K562 (cell line): ENCODE results near the gene PTPRF. TPM values are rescaled to one million over a fixed set of nuclear protein-coding genes. Genes with fewer than 3 reads are reported as not detected.

ENCODE experiments used
- ATAC-seq: fragments of 200-7000 bp; cut with Tn5 transposase; 3 replicates; pipeline ENCODE4 v1.9.1; 2020; ENCODE audit warnings: moderate library complexity
- Bru-seq: library from RNA; stranded (reverse); fragments of 400-500 nt; gene quantifications from one replicate; lab custom pipeline; 2021; lab: Mats Ljungman, UMichigan
- BruChase-seq, 2 experiments: library from RNA; stranded (reverse); fragments of 400-500 nt; gene quantifications; one replicate each; lab custom pipeline; 2021; lab: Mats Ljungman, UMichigan
- BruUV-seq: library from RNA; stranded (reverse); fragments of 400-500 nt; replicated peaks from 2 replicates; lab custom pipeline; 2021; lab: Mats Ljungman, UMichigan
- CTCF ChIA-PET: fragments of 300-600 bp; formaldehyde crosslinking; extraction: SDS; loops from one replicate; lab custom pipeline; 2021; ENCODE audit warnings: low intra/inter-chr PET ratio; lab: Yijun Ruan, JAX
- POLR2A ChIA-PET: fragments of 300-600, 350-650 bp; sonication (Branson Sonifier 250); formaldehyde crosslinking; extraction: SDS; loops from one replicate; lab custom pipeline; 2021; ENCODE audit warnings: antibody characterized with exemption, inconsistent platforms; lab: Yijun Ruan, JAX
- DNase-seq, 4 experiments: peaks; one replicate each; pipeline versions ENCODE4 v3.0.0 to v3.0.0-alpha.2; 2011 to 2018; ENCODE audit warnings: low spot score in 3 of 4, mixed read lengths in 3 of 4; ENCODE audit errors: extremely low read depth in 1 of 4
- FAIRE-seq: peaks from 2 replicates; lab custom pipeline; 2011; peaks lifted over from hg19 to GRCh38; lab: Jason Lieb, UNC
- H2AFZ ChIP-seq: 2 replicates; pipeline ENCODE4 v1.6.0; 2011; ENCODE audit warnings: low read depth, low read length, control low read depth, inconsistent platforms
- H3K27ac ChIP-seq: fragments of 200-600 bp; 3 replicates; pipeline ENCODE4 v1.8.0; 2011; ENCODE audit warnings: low read depth, mild to moderate bottlenecking, control low read depth, inconsistent platforms, low read length, moderate library complexity, mixed read lengths; ENCODE audit errors: extremely low read depth
- H3K27me3 ChIP-seq, 2 experiments: fragments of 300-600 bp in 1 of 2; 2 replicates in 1 of 2; 3 replicates in 1 of 2; pipeline versions ENCODE4 v1.6.0 to v1.8.0; 2011; ENCODE audit warnings: inconsistent platforms in 2 of 2, low read length in 2 of 2, mild to moderate bottlenecking in 1 of 2, mixed read lengths in 1 of 2, moderate library complexity in 1 of 2; ENCODE audit not compliant: control insufficient read depth in 2 of 2, insufficient read depth in 2 of 2
- H3K36me3 ChIP-seq: fragments of 300-600 bp; 3 replicates; pipeline ENCODE4 v1.8.0; 2011; ENCODE audit warnings: mild to moderate bottlenecking, low read length, inconsistent platforms; ENCODE audit not compliant: control insufficient read depth, insufficient read depth
- H3K4me1 ChIP-seq, 2 experiments: fragments of 200-600 bp in 1 of 2; replicated peaks in 1 of 2; 2 replicates in 1 of 2; 3 replicates in 1 of 2; pipeline versions ENCODE4 v1.5.1 to v1.8.0; 2011; ENCODE audit warnings: inconsistent platforms in 2 of 2, low read length in 2 of 2, mild to moderate bottlenecking in 1 of 2, mixed read lengths in 1 of 2, moderate library complexity in 1 of 2; ENCODE audit not compliant: control insufficient read depth in 2 of 2, insufficient read depth in 2 of 2
- H3K4me2 ChIP-seq: 2 replicates; pipeline ENCODE4 v1.6.1; 2011; ENCODE audit warnings: low read length, control low read depth, inconsistent platforms, mixed read lengths; ENCODE audit not compliant: insufficient read depth
- H3K4me3 ChIP-seq: fragments of 200-600 bp; sonication (generic), shearing (Covaris generic); 2 replicates; pipeline ENCODE4 v1.5.1; 2016; ENCODE audit warnings: control low read depth, inconsistent platforms
- H3K79me2 ChIP-seq: fragments of 200-600 bp; 3 replicates; pipeline ENCODE4 v1.8.0; 2011; ENCODE audit warnings: low read length, inconsistent platforms; ENCODE audit not compliant: control insufficient read depth, insufficient read depth
- H3K9ac ChIP-seq, 2 experiments: 2 replicates each; pipeline versions ENCODE4 v1.6.0 to v1.6.1; 2011; ENCODE audit warnings: low read depth in 2 of 2, low read length in 2 of 2, control low read depth in 1 of 2, inconsistent platforms in 1 of 2, mild to moderate bottlenecking in 1 of 2, mixed read lengths in 1 of 2; ENCODE audit not compliant: insufficient read depth in 1 of 2
- H3K9me1 ChIP-seq: one replicate; pipeline ENCODE4 v1.6.0; 2011; ENCODE audit warnings: inconsistent platforms, mild to moderate bottlenecking, low read length, moderate library complexity; ENCODE audit not compliant: control insufficient read depth, insufficient read depth
- H3K9me3 ChIP-seq: replicated peaks from 2 replicates; pipeline ENCODE4 v1.5.1; 2011; ENCODE audit warnings: low read depth, low read length, inconsistent platforms; ENCODE audit not compliant: control insufficient read depth, insufficient read depth
- H4K20me1 ChIP-seq: replicated peaks from 2 replicates; pipeline ENCODE4 v1.6.1; 2011; ENCODE audit warnings: low read length, inconsistent platforms, mixed read lengths; ENCODE audit not compliant: control insufficient read depth, insufficient read depth
- ARID1B ChIP-seq: fragments of 450-650 bp; IDR thresholded peaks from 2 replicates; pipeline ENCODE4 v1.6.1; 2016; ENCODE audit warnings: antibody characterized with exemption, mild to moderate bottlenecking, inconsistent platforms
- CBX5 ChIP-seq: IDR thresholded peaks from 2 replicates; pipeline ENCODE4 v1.6.1; 2014; ENCODE audit warnings: low read depth, borderline replicate concordance
- CTCF ChIP-seq, 3 experiments: IDR thresholded peaks in 2 of 3; conservative IDR thresholded peaks in 1 of 3; 2 replicates each; pipeline ENCODE4 v1.5.1; 2011 to 2012; ENCODE audit warnings: low read length in 3 of 3, mild to moderate bottlenecking in 3 of 3, control low read depth in 2 of 3, improper control_type of control experiment in 1 of 3, inconsistent platforms in 1 of 3, low read depth in 1 of 3, mixed read lengths in 1 of 3, moderate library complexity in 1 of 3; ENCODE audit not compliant: insufficient read depth in 2 of 3
- FOSL1 ChIP-seq: fragments of 200-800 bp; sonication (Bioruptor generic); conservative IDR thresholded peaks from 2 replicates; pipeline ENCODE4 v1.6.1; 2016; ENCODE audit warnings: missing genetic modification characterization, missing compliant biosample characterization
- GTF3C2 ChIP-seq: IDR thresholded peaks from 3 replicates; pipeline ENCODE4 v1.6.1; 2011; ENCODE audit warnings: borderline replicate concordance, mild to moderate bottlenecking, moderate library complexity; ENCODE audit not compliant: insufficient read length; ENCODE audit errors: extremely low read depth
- HDAC3 ChIP-seq: fragments of 450-650 bp; IDR thresholded peaks from 2 replicates; pipeline ENCODE4 v1.6.1; 2018; ENCODE audit warnings: borderline replicate concordance, mild to moderate bottlenecking, moderate library complexity; ENCODE audit not compliant: partially characterized antibody
- RBM25 ChIP-seq: fragments of 200-400 bp; formaldehyde crosslinking; IDR thresholded peaks from 2 replicates; pipeline ENCODE4 v1.6.1; 2018; ENCODE audit warnings: low read length, low read depth, moderate library complexity; ENCODE audit not compliant: severe bottlenecking
- SP2 ChIP-seq: IDR thresholded peaks from 2 replicates; pipeline ENCODE4 v1.6.1; 2011; ENCODE audit warnings: mild to moderate bottlenecking, low read depth, low read length, moderate library complexity; ENCODE audit not compliant: poor library complexity, severe bottlenecking; ENCODE audit errors: extremely low read depth
- TBP ChIP-seq: optimal IDR thresholded peaks from 2 replicates; pipeline ENCODE3; 2011; ENCODE audit warnings: low read depth, low read length, improper control_type of control experiment
- ZEB2 ChIP-seq: fragments of 450-650 bp; IDR thresholded peaks from 2 replicates; pipeline ENCODE4 v1.6.1; 2016
- ZNF24 ChIP-seq: fragments of 450-650 bp; IDR thresholded peaks from 2 replicates; pipeline ENCODE4 v1.6.1; 2016
- ZNF785 ChIP-seq: fragments of 250-450 bp; sonication (Bioruptor Pico); IDR thresholded peaks from 2 replicates; pipeline ENCODE4 v1.4.0; 2020; ENCODE audit warnings: mild to moderate bottlenecking
- WGBS: fragments of 100-300 bp; shearing (Covaris generic); methylation state at CpG from one replicate; pipeline ENCODE4 v1.1.6; 2016; ENCODE audit warnings: low coverage, mixed read lengths; ENCODE audit not compliant: insufficient coverage; ENCODE audit errors: missing lambda C conversion rate; 5-methylcytosine and 5-hydroxymethylcytosine counted together
- in situ Hi-C: fragments of 300-500 bp; cut with MboI; formaldehyde crosslinking; loops from 4 replicates; pipeline ENCODE4 v1.15.0; 2018; ENCODE audit warnings: inconsistent platforms, mixed read lengths
- intact Hi-C: fragments of 100-400 bp; cut with micrococcal nuclease; formaldehyde crosslinking; loops from 2 replicates; pipeline ENCODE4 v1.14.2; 2022
- long read RNA-seq, 3 experiments: library from polyadenylated mRNA in 2 of 3; library from RNA in 1 of 3; unstranded in 2 of 3; stranded (forward) in 1 of 3; transcript quantifications; one replicate each; pipeline ENCODE4 v2.0.0, GENCODE V29; 2019 to 2022
- polyA minus RNA-seq, 3 experiments: library from RNA; depleted of rRNA, polyadenylated mRNA; stranded (reverse); fragments of >200 nt; gene quantifications; 2 replicates each; pipeline ENCODE4 v1.2.3, GENCODE V29; 2011
- polyA plus RNA-seq, 8 experiments: library from polyadenylated mRNA; depleted of rRNA in 4 of 8; stranded (reverse) in 5 of 8; unstranded in 3 of 8; fragments of >200 nt; fragmentation: Nextera tagmentation in 2 of 8; fragmentation: Illumina TruSeq in 1 of 8; extraction: Ambion mirVana in 2 of 8; extraction: Trizol in 1 of 8; gene quantifications; 2 replicates each; pipeline versions ENCODE4 v1.2.1 to v1.2.3, GENCODE V29; 2011 to 2014; ENCODE audit warnings: inconsistent platforms in 1 of 8, missing spikeins in 1 of 8
- total RNA-seq, 7 experiments: library from RNA; depleted of rRNA in 6 of 7; stranded (reverse); fragments of >200 nt in 6 of 7; fragmentation: Illumina TruSeq in 2 of 7; extraction: Trizol in 2 of 7; gene quantifications; 2 replicates each; pipeline versions ENCODE4 v1.2.1 to v1.2.3, GENCODE V29; 2011 to 2021; ENCODE audit warnings: low replicate concordance in 1 of 7

PTPRF gene
- total RNA-seq (2011; cell fraction: chromatin; rRNA removed; ENCODE audit: low replicate concordance), result 17.5 and 46.4 TPM in 2 replicates
- 18.8 and 22.8 TPM in 2 replicates for total RNA-seq (2011; cell fraction: nucleolus; rRNA removed)
- 14.9 and 27.1 TPM in 2 replicates for total RNA-seq (2011; cell fraction: nucleoplasm; rRNA removed)
- 1.1 and 1.5 TPM in 2 replicates for total RNA-seq (2014; rRNA removed)
- 0.41 and 1.1 TPM in 2 replicates for total RNA-seq (2014; rRNA removed; fragmentation: Illumina TruSeq; extraction: Trizol)
- total RNA-seq (2015; rRNA removed; fragmentation: Illumina TruSeq; extraction: Trizol), result 0.08 and 0.51 TPM in 2 replicates
- 3.3 and 4.2 TPM in 2 replicates for total RNA-seq (2021)
- 4.3 and 12.0 TPM in 2 replicates for polyA plus RNA-seq (2011; rRNA removed)
- polyA plus RNA-seq (2011; cell fraction: cytosol; rRNA removed), result 5.1 and 6.0 TPM in 2 replicates
- 13.9 and 24.1 TPM in 2 replicates for polyA plus RNA-seq (2011; cell fraction: nucleus; rRNA removed)
- 0.86 and 1.5 TPM in 2 replicates for polyA plus RNA-seq (2012)
- 1.1 and 1.4 TPM in 2 replicates for polyA plus RNA-seq (2014; fragmentation: Illumina TruSeq; extraction: Trizol)
- polyA plus RNA-seq (2014; fragmentation: Nextera tagmentation; extraction: Ambion mirVana), result under 1 TPM; 0.13 to 0.20 TPM
- 0.90 and 1.2 TPM in 2 replicates for polyA plus RNA-seq (2014; rRNA removed)
- 8.6 and 12.7 TPM in 2 replicates for polyA minus RNA-seq (2011; rRNA and poly(A)+ RNA removed)
- polyA minus RNA-seq (2011; cell fraction: cytosol; rRNA and poly(A)+ RNA removed), result 5.7 and 22.0 TPM in 2 replicates
- polyA minus RNA-seq (2011; cell fraction: nucleus; rRNA and poly(A)+ RNA removed), result 5.0 and 8.4 TPM in 2 replicates
- Bru-seq, nascent RNA, result percentile 34 among the genes with signal in this experiment
- BruChase-seq, experiment 1, labeled RNA remaining after a 2-hour chase, result percentile 27 among the genes with signal in this experiment
- BruChase-seq, experiment 2, labeled RNA remaining after a 6-hour chase, result percentile 30 among the genes with signal in this experiment
- long read RNA-seq, experiment 1, full-length matches to known transcripts, result 1 of 10 reads
- long read RNA-seq, experiment 1, partial matches to known transcripts, result 4 of 10 reads
- long read RNA-seq, experiment 1, other reads (novel, unspliced or antisense), result 5 of 10 reads
- long read RNA-seq, experiment 2, partial matches to known transcripts, result 3 of 7 reads
- long read RNA-seq, experiment 2, other reads (novel, unspliced or antisense), result 4 of 7 reads
- long read RNA-seq, experiment 3, result 0 reads

GRCh38 chr1:43530483-43531106 is at the start of gene PTPRF:
PTPRF (plus strand) TSS chr1:43530883; CDS start chr1:43545076, 14,193 bp downstream.
- no TSS peak for BruUV-seq
- CTCF ChIA-PET, result interaction anchor here (1.2 to 5.5 kb wide), 2 partner anchors 404 to 416 kb away, joined by 4 to 56 read pairs; partner anchors contain the start of genes ARTN and IPO13
- Histone ChIP-seq H3K36me3 (no peaks in the 10 kb centered on the region), H3K4me2 (peak within 1 kb of the TSS; percentile 59), H3K4me3 (peak within 1 kb of the TSS; percentile 25), H3K79me2 (no peaks in the 10 kb centered on the region), H3K27me3 (peaks cover 27 to 43% of the 10 kb centered on the region in 2 experiments; a peak in 4 of 5 replicates), H3K4me1 (peaks cover 2 to 16% of the 10 kb centered on the region in 2 experiments; a peak in 3 of 5 replicates), H3K9me1 (no peaks in the 10 kb centered on the region), H4K20me1 (peaks cover 34% of the 10 kb centered on the region; the same call in 1 of the 2 replicates), H2AFZ (0 out of 2 replicates have a peak within 1 kb of the TSS, but pooled peaks have one; percentile 30), H3K9me3 (no peaks in the 10 kb centered on the region), H3K9ac (peak within 1 kb of the TSS in 1 of 2 experiments; percentile 78; a peak in 2 of 4 replicates), H3K27ac (no peak within 1 kb of the TSS)
- ATAC-seq, result peak; percentile 69
- FAIRE-seq, result no peak
- intact Hi-C loops (no loop called here), in situ Hi-C loops (no loop called here)
- DNase-seq, result peak; percentile 68 to 89 (median 84)
- 6% methylated on average over 34 of the region's 58 CpGs for WGBS
- POLR2A ChIA-PET, result no interaction called here
- no peak for TF ChIP-seq HDAC3
- no peak for TF ChIP-seq FOSL1 (tag)
- TF ChIP-seq SP2, result no peak
- TF ChIP-seq ZEB2, result no peak
- no peak for TF ChIP-seq CTCF (IDR thresholded peaks at IDR 0.05 in 2 of 3, conservative IDR thresholded peaks at IDR 0.05 in 1 of 3; ENCODE audit: insufficient read depth in 2 of 3, low read depth in 1 of 3, low read length in 3 of 3)
- TF ChIP-seq CBX5, result no peak
- no peak for TF ChIP-seq ZNF24
- TF ChIP-seq TBP, result no peak
- no peak for TF ChIP-seq ZNF785 (CRISPR knock-in tag)
- no peak for TF ChIP-seq ARID1B
- TF ChIP-seq RBM25, result no peak
- no peak for TF ChIP-seq GTF3C2
